PC-9 (cell line): ENCODE results near the gene TMEM240.
"Not testable (repeated sequence)": the region's sequence is repeated elsewhere in the genome, so short reads cannot be mapped to it uniquely, and the experiment has no call there.

Experiments used
- EZH2 ChIP-seq: fragments of 200-600 bp; sonication (generic); IDR thresholded peaks from 2 replicates; pipeline ENCODE4 v1.8.0; 2017; ENCODE audit warnings: antibody characterized with exemption, low read depth
- TF ChIP-seq, protein P1 (sequence below): fragments of 200-600 bp; sonication (generic); conservative IDR thresholded peaks from 2 replicates; pipeline ENCODE4 v1.6.1; 2017; ENCODE audit warnings: mixed run types, antibody characterized with exemption, mild to moderate bottlenecking, moderate library complexity

- TF ChIP-seq, protein P1, sequence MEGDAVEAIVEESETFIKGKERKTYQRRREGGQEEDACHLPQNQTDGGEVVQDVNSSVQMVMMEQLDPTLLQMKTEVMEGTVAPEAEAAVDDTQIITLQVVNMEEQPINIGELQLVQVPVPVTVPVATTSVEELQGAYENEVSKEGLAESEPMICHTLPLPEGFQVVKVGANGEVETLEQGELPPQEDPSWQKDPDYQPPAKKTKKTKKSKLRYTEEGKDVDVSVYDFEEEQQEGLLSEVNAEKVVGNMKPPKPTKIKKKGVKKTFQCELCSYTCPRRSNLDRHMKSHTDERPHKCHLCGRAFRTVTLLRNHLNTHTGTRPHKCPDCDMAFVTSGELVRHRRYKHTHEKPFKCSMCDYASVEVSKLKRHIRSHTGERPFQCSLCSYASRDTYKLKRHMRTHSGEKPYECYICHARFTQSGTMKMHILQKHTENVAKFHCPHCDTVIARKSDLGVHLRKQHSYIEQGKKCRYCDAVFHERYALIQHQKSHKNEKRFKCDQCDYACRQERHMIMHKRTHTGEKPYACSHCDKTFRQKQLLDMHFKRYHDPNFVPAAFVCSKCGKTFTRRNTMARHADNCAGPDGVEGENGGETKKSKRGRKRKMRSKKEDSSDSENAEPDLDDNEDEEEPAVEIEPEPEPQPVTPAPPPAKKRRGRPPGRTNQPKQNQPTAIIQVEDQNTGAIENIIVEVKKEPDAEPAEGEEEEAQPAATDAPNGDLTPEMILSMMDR = not testable (repeated sequence)
- TF ChIP-seq EZH2 = not testable (repeated sequence)
Measured at GRCh38 chr1:1484976-1485750, 55.3 kb downstream of the TMEM240 start.
